ENCODE measurements around the gene RTN1.

Gene RTN1

GRCh38 chr14:59771577-59771976 is 99.0 kb downstream of the RTN1 start:
- Histone ChIP-seq H3K9ac (no peak overlapping the region), H3K9me3 (no peaks in the 10 kb centered on the region), H4K20me1 (no peaks in the 10 kb centered on the region), H3K36me3 (no peaks in the 10 kb centered on the region), H3K4me3 (no peak overlapping the region), H3K4me1 (no peaks in the 10 kb centered on the region), H3K4me2 (no peak overlapping the region), H3K27ac (no peak overlapping the region), H3K27me3 (no peaks in the 10 kb centered on the region)
- no peak for TF ChIP-seq Cebpa-rat (IDR thresholded peaks at IDR 0.05)

DNA sequence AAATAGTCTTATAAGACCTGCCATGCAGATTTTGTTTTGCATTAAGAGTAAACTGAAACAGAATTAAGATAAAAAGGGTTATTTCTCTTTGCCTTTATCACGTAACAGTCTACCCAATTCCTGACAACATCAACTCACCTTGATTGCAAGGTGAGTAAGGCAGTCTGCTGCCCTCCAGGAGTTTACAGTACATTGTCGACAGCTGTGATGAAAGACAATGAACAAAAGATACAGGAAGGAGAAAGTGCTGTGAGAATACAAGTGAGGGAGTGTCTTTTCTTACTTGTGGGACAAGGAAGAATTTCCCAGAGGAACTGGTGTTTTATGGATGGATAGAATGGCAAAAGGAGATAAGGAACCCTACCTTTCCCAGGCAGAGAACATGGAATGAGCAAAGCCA is 101.0 kb downstream of the RTN1 start:
- no peaks in the 10 kb centered on the region for H4K20me1 ChIP-seq
- H3K4me3 ChIP-seq, result no peak overlapping the region
- no peak overlapping the region for H3K4me2 ChIP-seq
- no peaks in the 10 kb centered on the region for H3K27me3 ChIP-seq
- H3K36me3 ChIP-seq, result no peaks in the 10 kb centered on the region
- H3K9ac ChIP-seq, result no peak overlapping the region
- H3K9me3 ChIP-seq, result no peaks in the 10 kb centered on the region
- H3K4me1 ChIP-seq, result no peaks in the 10 kb centered on the region
- no peak overlapping the region for H3K27ac ChIP-seq
- no peak for TF ChIP-seq Cebpa-rat (IDR thresholded peaks at IDR 0.05)

- Histone ChIP-seq H3K4me3 (no peak overlapping the region), H3K9me3 (no peaks in the 10 kb centered on the region), H3K36me3 (no peaks in the 10 kb centered on the region), H3K4me1 (no peaks in the 10 kb centered on the region), H3K4me2 (no peak overlapping the region), H3K27me3 (no peaks in the 10 kb centered on the region), H3K9ac (no peak overlapping the region), H3K27ac (no peak overlapping the region), H4K20me1 (no peaks in the 10 kb centered on the region)
- TF ChIP-seq Cebpa-rat (IDR thresholded peaks at IDR 0.05), result no peak
Observed at GRCh38 chr14:59768855-59769375, 101.7 kb downstream of the RTN1 start.

- Histone ChIP-seq H3K9me3 (no peaks in the 10 kb centered on the region), H3K9ac (no peak overlapping the region), H3K4me1 (no peaks in the 10 kb centered on the region), H3K27me3 (no peaks in the 10 kb centered on the region), H3K27ac (no peak overlapping the region), H4K20me1 (no peaks in the 10 kb centered on the region), H3K4me2 (no peak overlapping the region), H3K4me3 (no peak overlapping the region), H3K36me3 (no peaks in the 10 kb centered on the region)
- no peak for TF ChIP-seq Cebpa-rat (IDR thresholded peaks at IDR 0.05)
Observed at GRCh38 chr14:59761851-59762250, 108.7 kb downstream of the RTN1 start.

DNA sequence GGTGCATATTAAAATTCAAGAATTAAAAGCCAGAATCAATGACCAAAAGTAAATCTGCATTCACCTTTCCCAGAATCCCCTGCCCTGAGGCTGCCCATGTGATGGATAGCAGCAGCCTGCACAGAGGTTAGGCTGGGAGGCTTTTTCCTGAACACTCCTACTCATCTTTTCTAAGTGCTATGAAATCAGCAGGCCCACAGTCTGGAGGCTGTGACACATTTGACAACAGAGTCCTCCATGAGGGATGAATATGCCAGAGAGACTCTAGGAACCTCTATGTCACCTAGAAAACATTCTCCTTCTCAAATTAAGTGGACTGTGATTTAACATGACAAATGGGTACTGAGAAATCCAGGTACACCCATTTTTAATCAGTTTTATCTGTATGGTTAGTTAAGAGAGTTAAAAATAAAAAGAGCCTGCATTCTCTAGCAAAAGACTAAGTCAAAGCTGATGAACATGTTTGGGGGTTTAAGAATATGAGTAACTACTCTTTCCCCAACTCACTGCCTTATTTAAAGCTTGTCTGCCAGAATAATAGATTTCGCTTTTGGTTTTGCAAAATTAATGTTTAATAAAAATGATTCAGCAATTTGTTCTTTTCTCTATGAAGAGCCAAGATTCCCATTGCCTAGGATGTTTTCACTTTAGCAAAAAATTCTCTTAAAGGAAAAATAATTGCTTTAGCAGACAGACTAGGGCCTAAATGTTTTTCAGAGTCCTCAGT is 115.0 kb downstream of the RTN1 start:
- Histone ChIP-seq H3K4me3 (no peak overlapping the region), H3K27ac (no peak overlapping the region), H3K9me3 (no peaks in the 10 kb centered on the region), H3K27me3 (no peaks in the 10 kb centered on the region), H4K20me1 (no peaks in the 10 kb centered on the region), H3K9ac (no peak overlapping the region), H3K4me1 (no peaks in the 10 kb centered on the region), H3K4me2 (no peak overlapping the region), H3K36me3 (no peaks in the 10 kb centered on the region)
- no peak for TF ChIP-seq Cebpa-rat (IDR thresholded peaks at IDR 0.05)

DNA sequence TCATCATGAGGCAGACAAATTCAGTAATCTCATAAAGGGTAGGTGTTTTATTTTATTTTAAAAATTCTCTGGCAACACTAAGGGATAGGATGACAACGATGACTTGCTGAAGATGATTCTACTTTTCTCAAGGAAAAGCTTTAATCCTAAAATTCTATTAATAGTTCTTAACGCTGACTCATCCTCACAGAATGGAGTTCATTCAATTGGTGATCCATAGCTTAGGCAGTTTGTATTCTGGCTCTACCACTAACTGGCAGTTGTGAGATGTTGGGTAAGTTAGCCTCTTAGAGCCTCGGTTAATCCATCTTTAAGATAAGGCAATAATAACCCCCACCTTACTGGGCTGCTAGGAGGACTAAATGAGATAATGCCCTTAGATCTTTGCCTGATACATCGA is 116.3 kb downstream of the RTN1 start:
- TF ChIP-seq Cebpa-rat (IDR thresholded peaks at IDR 0.05), result no peak
- Histone ChIP-seq H3K9ac (no peak overlapping the region), H3K9me3 (no peaks in the 10 kb centered on the region), H3K4me2 (no peak overlapping the region), H3K4me3 (no peak overlapping the region), H3K27ac (no peak overlapping the region), H4K20me1 (no peaks in the 10 kb centered on the region), H3K36me3 (no peaks in the 10 kb centered on the region), H3K4me1 (no peaks in the 10 kb centered on the region), H3K27me3 (no peaks in the 10 kb centered on the region)

- Histone ChIP-seq H4K20me1 (no peaks in the 10 kb centered on the region), H3K4me2 (no peak overlapping the region), H3K9ac (no peak overlapping the region), H3K27me3 (no peaks in the 10 kb centered on the region), H3K36me3 (no peaks in the 10 kb centered on the region), H3K27ac (no peak overlapping the region), H3K9me3 (no peaks in the 10 kb centered on the region), H3K4me3 (no peak overlapping the region), H3K4me1 (no peaks in the 10 kb centered on the region)
- TF ChIP-seq Cebpa-rat (IDR thresholded peaks at IDR 0.05), result no peak
Observed at GRCh38 chr14:59753512-59753911, 117.1 kb downstream of the RTN1 start.

GRCh38 chr14:59751578-59751977 is 119.0 kb downstream of the RTN1 start:
- no peaks in the 10 kb centered on the region for H3K36me3 ChIP-seq
- H3K9ac ChIP-seq, result no peak overlapping the region
- H3K4me3 ChIP-seq, result no peak overlapping the region
- no peaks in the 10 kb centered on the region for H3K9me3 ChIP-seq
- TF ChIP-seq Cebpa-rat (IDR thresholded peaks at IDR 0.05), result no peak
- H3K27me3 ChIP-seq, result no peaks in the 10 kb centered on the region
- no peaks in the 10 kb centered on the region for H3K4me1 ChIP-seq
- H3K4me2 ChIP-seq, result no peak overlapping the region
- no peaks in the 10 kb centered on the region for H4K20me1 ChIP-seq
- no peak overlapping the region for H3K27ac ChIP-seq

GRCh38 chr14:59739794-59740193 is 130.8 kb downstream of the RTN1 start:
- TF ChIP-seq Cebpa-rat (IDR thresholded peaks at IDR 0.05), result no peak
- Histone ChIP-seq H3K9me3 (peaks cover 10% of the 10 kb centered on the region), H3K27ac (no peak overlapping the region), H3K9ac (no peak overlapping the region), H3K4me2 (no peak overlapping the region), H3K36me3 (no peaks in the 10 kb centered on the region), H3K4me1 (no peaks in the 10 kb centered on the region), H3K27me3 (no peaks in the 10 kb centered on the region), H4K20me1 (no peaks in the 10 kb centered on the region), H3K4me3 (no peak overlapping the region)

- no peaks in the 10 kb centered on the region for H4K20me1 ChIP-seq
- H3K4me1 ChIP-seq, result no peaks in the 10 kb centered on the region
- no peak overlapping the region for H3K27ac ChIP-seq
- H3K27me3 ChIP-seq, result no peaks in the 10 kb centered on the region
- H3K9me3 ChIP-seq, result peaks cover 12% of the 10 kb centered on the region
- TF ChIP-seq Cebpa-rat (IDR thresholded peaks at IDR 0.05), result no peak
- no peak overlapping the region for H3K4me2 ChIP-seq
- H3K9ac ChIP-seq, result no peak overlapping the region
- no peaks in the 10 kb centered on the region for H3K36me3 ChIP-seq
- no peak overlapping the region for H3K4me3 ChIP-seq
Observed at GRCh38 chr14:59728304-59728703, 142.3 kb downstream of the RTN1 start.

All from BLaER1 (cell line).